HCEC 1CT (cell line): ENCODE results near the gene NBPF20.
"Not testable (repeated sequence)": the region's sequence is repeated elsewhere in the genome, so short reads cannot be mapped to it uniquely, and the experiment has no call there.

Source experiments
- DNase-seq: peaks from one replicate; pipeline ENCODE4 v3.0.0-alpha.2; 2017

The NBPF20 gene

DNA sequence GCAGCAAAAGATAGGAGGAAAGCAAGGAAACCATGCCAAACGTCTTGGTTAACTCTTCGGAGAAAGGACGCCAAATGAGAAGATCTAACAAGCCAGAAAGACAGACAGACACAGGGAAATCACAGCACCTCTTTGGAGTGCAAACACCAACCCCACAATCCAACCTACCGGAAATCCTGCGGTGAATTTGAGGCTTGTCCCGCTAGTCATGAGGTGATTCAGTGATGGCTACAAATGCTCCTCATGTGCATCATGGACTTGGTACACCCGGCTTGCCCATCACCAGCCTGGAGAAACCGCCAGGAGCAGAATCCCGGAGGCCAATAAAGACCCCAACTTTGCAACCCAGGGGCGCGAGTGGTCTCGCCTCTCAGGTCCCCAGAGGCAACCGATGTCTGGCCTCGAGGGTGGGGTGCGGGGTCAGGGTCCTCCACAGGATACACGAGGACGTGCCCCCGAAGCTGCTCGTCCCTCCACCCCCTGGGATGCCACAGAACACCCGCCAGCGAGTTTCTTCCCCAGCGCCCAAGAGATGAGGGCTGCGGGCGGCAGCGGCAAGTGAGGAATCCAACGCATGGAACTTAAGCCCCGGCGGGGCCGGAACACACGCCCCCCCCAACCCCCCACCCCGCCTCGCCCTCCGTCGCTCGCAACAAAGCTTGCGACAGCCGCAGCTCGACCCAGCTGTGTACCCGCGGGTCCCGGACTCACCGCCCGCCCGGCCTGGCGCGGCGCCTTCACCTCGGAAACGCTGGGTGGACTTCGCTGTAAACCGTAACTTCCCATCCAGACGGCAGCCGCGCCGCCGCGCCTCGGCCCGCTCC is 579 bp downstream of the NBPF20 start:
- DNase-seq = peak; percentile 70

DNA sequence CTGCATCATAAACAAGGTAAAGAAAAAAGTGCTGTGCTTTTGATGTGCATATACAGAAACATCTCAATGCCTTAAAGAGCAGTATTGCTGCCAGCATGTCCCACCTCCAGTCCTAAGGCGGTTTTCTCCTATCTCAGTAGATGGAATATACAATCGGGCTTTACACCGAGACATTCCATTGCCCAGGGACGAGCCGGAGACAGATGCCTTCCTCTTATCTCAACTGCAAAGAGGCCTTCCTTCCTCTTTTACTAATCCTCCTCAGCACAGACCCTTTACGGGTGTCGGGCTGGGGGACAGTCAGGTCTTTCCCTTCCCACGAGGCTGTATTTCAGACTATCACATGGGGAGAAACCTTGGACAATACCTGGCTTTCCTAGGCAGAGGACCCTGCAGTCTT is 10.3 kb downstream of the NBPF20 start:
- DNase-seq = not testable (repeated sequence)

DNA sequence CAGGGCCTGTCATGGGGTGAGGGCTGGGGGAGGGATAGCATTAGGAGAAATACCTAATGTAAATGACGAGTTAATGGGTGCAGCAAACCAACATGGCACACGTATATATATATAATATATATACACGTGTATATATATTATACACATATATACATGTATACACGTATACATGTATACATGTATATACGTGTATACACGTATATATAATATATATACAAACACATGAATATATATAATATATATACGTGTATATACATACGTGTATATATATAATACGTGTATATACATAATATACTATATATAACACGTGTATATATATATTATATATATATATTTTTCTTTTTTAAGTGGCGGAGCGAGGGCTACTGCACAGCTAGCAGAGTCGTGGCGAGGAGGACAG is 18.1 kb downstream of the NBPF20 start:
- not testable (repeated sequence) for DNase-seq

DNA sequence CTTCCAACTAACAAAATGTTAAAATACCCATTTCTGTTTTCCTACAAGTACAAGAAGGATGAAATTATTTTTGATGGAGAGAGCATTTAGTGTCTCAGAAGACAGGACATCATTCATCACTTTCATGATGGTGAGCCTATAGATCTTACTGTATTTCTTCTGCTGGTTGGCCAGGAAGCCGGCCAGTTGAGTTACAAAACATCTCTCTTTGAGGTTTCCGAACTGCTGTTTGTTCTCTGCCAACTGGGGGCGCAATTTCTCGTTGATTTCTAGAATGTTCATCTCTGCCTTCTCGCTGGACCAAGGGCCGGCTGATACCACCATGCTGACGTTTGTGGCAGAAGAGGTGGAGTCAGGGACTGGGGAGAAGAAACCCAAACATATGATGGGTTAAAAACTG is 20.5 kb downstream of the NBPF20 start:
- DNase-seq = peak; percentile 6

GRCh38 chr1:145400701-145401100 is 24.7 kb downstream of the NBPF20 start:
- not testable (repeated sequence) for DNase-seq
